Retinal pigment epithelial cell (primary cell): ENCODE results near the gene BRINP3.
"Not testable (repeated sequence)": the region's sequence is repeated elsewhere in the genome, so short reads cannot be mapped to it uniquely, and the experiment has no call there.

Source experiments
- DNase-seq: peaks from one replicate; pipeline ENCODE4 v3.0.0-alpha.2; 2010; ENCODE audit warnings: low read depth
- H3K4me3 ChIP-seq: 2 replicates; pipeline ENCODE4 v1.5.1; 2011; ENCODE audit warnings: mild to moderate bottlenecking, low read length, control low read depth, moderate library complexity
- TF ChIP-seq, protein P1 (sequence below): conservative IDR thresholded peaks from 2 replicates; pipeline ENCODE4 v1.5.1; 2011; ENCODE audit warnings: low read depth, low read length, control low read depth, inconsistent platforms

BRINP3 gene

GRCh38 chr1:190129366-190129765 is 348.3 kb downstream of the BRINP3 start:
- TF ChIP-seq, protein P1, sequence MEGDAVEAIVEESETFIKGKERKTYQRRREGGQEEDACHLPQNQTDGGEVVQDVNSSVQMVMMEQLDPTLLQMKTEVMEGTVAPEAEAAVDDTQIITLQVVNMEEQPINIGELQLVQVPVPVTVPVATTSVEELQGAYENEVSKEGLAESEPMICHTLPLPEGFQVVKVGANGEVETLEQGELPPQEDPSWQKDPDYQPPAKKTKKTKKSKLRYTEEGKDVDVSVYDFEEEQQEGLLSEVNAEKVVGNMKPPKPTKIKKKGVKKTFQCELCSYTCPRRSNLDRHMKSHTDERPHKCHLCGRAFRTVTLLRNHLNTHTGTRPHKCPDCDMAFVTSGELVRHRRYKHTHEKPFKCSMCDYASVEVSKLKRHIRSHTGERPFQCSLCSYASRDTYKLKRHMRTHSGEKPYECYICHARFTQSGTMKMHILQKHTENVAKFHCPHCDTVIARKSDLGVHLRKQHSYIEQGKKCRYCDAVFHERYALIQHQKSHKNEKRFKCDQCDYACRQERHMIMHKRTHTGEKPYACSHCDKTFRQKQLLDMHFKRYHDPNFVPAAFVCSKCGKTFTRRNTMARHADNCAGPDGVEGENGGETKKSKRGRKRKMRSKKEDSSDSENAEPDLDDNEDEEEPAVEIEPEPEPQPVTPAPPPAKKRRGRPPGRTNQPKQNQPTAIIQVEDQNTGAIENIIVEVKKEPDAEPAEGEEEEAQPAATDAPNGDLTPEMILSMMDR, result no peak
- no peak overlapping the region for H3K4me3 ChIP-seq
- DNase-seq, result no peak

DNA sequence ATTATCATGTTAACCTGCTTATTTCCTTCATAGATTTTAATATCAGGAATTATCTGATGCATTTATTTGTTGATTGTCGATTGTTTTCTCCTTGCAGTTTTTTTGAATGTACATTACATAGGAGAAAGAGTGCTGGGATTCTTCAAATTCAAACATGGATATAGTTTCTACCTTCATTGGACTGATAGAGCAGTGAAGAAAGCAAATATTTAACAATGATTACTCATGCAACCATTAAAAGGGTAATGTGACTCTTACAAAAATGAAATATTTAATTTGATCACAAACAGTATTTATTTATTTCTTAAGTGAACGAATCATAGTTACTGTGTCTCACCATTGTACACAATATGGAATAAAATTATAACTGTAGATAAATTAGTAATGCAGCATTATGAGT is 350.9 kb downstream of the BRINP3 start:
- no peak for DNase-seq
- TF ChIP-seq, protein P1, result no peak
- no peak overlapping the region for H3K4me3 ChIP-seq

DNA sequence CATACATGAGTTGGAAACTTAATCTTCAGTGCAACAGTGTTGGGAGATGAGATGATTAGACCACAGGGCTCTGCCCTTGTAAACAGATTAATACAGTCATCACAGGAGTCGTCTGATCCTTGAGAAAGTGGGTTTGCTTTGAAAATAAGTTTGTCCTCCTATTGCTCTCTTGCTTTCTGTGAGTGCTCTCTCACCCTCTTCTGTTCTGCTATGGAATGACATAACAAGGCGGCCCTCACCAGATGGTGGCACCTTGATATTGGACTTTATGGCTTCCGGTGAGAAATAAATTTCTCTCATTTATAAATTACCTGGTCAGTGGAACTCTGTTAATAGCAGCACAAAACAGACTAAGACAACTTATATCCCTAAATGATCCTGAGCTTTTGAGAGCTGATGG is 353.6 kb downstream of the BRINP3 start:
- TF ChIP-seq, protein P1, result peak; percentile 32
- H3K4me3 ChIP-seq, result no peak overlapping the region
- DNase-seq, result peak; percentile 6

- not testable (repeated sequence) for H3K4me3 ChIP-seq, DNase-seq
Observed at GRCh38 chr1:190120564-190120963, 357.1 kb downstream of the BRINP3 start.

DNA sequence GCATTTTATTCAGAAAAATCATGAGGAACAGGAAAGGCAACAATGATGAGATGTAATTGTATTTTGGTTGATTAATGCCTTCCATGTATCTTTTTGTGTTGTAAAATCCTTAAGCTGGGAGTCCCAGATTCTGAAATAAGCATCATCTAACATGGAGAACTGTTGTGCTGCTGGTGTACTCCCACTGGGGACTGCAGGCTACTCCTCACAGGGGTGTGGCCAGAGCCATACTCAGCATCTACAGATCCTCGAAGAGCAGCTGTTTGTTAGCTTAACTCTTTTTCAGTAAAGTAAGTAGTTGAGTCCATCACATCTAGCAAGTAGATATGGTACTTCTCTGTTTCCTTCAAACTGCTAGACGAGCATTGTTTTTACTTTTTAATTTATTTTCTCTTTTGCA is 358.0 kb downstream of the BRINP3 start:
- TF ChIP-seq, protein P1, result no peak
- no peak for DNase-seq
- H3K4me3 ChIP-seq, result no peak overlapping the region

GRCh38 chr1:190116921-190117320 is 360.7 kb downstream of the BRINP3 start:
- H3K4me3 ChIP-seq, result no peak overlapping the region
- TF ChIP-seq, protein P1, result no peak
- no peak for DNase-seq

GRCh38 chr1:190104961-190105360 is 372.7 kb downstream of the BRINP3 start:
- no peak overlapping the region for H3K4me3 ChIP-seq
- TF ChIP-seq, protein P1, result no peak
- DNase-seq, result no peak
